Measurements from ENCODE around the gene SEC11C.

DNA sequence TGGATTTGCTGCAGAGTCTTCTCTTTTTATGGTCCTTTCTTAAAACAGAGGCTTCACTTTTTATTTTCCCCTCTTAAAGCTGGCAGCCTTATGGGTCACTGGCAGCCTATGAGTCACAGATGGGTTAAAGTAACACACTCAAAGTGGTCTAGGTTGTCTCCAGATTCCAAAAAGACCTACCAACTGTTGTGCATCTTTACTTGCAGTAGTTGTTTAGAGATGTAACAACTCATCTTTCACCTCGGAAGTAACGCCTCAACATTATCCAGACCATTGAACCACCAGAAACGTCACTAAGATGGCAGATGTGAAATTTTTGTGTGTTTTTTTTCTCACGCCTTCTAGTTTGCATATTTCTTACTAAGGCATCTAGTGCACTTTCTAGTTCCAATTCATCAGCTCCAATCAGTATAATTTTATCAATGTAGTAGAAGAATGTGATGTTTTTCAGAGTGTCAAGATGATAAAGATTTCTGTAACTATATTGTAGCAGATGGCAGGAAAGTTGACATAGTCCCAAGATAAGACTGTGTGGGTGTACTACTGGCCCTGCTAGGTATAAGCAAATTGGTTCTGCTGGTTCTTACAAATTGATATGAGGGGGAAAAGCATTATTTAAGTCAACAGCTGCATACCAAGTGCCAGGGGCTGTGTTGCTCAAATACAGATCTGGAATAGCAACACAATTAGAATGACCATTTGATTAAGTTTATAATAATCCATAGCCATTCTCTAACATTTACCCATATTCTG lies 9.6 kb upstream of the SEC11C start:
- TF ChIP-seq, protein P1, sequence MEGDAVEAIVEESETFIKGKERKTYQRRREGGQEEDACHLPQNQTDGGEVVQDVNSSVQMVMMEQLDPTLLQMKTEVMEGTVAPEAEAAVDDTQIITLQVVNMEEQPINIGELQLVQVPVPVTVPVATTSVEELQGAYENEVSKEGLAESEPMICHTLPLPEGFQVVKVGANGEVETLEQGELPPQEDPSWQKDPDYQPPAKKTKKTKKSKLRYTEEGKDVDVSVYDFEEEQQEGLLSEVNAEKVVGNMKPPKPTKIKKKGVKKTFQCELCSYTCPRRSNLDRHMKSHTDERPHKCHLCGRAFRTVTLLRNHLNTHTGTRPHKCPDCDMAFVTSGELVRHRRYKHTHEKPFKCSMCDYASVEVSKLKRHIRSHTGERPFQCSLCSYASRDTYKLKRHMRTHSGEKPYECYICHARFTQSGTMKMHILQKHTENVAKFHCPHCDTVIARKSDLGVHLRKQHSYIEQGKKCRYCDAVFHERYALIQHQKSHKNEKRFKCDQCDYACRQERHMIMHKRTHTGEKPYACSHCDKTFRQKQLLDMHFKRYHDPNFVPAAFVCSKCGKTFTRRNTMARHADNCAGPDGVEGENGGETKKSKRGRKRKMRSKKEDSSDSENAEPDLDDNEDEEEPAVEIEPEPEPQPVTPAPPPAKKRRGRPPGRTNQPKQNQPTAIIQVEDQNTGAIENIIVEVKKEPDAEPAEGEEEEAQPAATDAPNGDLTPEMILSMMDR (IDR thresholded peaks at IDR 0.05) = no peak
- no peak for TF ChIP-seq EP300 (IDR thresholded peaks at IDR 0.05)
